Ectodermal cell (in vitro differentiated cells): ENCODE results near the gene PCDHA4.
A peak's percentile ranks its signal among the peaks of the same experiment; 100 is the strongest.
"Not testable (repeated sequence)": the region's sequence is repeated elsewhere in the genome, so short reads cannot be mapped to it uniquely, and the experiment has no call there.

Experiments
- H3K27ac ChIP-seq: 2 replicates; pipeline ENCODE4 v1.7.0; 2013; ENCODE audit warnings: mild to moderate bottlenecking, low read depth, low read length; ENCODE audit not compliant: insufficient read depth, poor library complexity, severe bottlenecking
- H3K27me3 ChIP-seq: 2 replicates; pipeline ENCODE4 v1.7.0; 2013; ENCODE audit warnings: mild to moderate bottlenecking, low read length; ENCODE audit not compliant: insufficient read depth, control insufficient read depth, poor library complexity, severe bottlenecking
- H3K36me3 ChIP-seq: one replicate; pipeline ENCODE4 v1.7.0; 2013; ENCODE audit warnings: low read length; ENCODE audit not compliant: control insufficient read depth, insufficient read depth
- H3K4me1 ChIP-seq: one replicate; pipeline ENCODE4 v1.7.0; 2013; ENCODE audit warnings: low read length; ENCODE audit not compliant: control insufficient read depth, insufficient read depth
- H3K4me3 ChIP-seq: 2 replicates; pipeline ENCODE4 v1.7.0; 2013; ENCODE audit warnings: low read depth, low read length, control low read depth; ENCODE audit not compliant: insufficient read depth
- H3K9me3 ChIP-seq: 2 replicates; pipeline ENCODE4 v1.7.0; 2013; ENCODE audit warnings: mild to moderate bottlenecking, low read length, moderate library complexity; ENCODE audit not compliant: control insufficient read depth
- WGBS, 2 experiments: methylation state at CpG; one replicate each; pipeline ENCODE4 v1.1.7; 2013; ENCODE audit warnings: missing lambda C conversion rate in 2 of 2; 5-methylcytosine and 5-hydroxymethylcytosine counted together

The PCDHA4 gene

DNA sequence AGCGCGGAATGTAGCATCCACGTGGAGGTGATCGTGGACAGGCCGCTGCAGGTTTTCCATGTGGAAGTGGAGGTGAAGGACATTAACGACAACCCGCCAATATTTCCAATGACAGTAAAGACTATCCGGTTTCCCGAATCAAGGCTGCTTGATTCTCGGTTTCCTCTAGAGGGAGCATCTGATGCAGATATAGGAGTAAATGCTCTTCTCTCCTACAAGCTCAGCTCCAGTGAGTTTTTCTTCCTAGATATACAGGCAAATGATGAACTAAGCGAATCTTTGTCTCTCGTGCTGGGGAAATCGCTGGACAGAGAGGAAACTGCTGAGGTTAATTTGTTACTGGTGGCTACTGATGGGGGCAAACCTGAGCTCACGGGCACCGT, 11.6 kb upstream of the PCDHA4 start:
- no peak overlapping the region for H3K27ac ChIP-seq
- no peaks in the 10 kb centered on the region for H3K27me3 ChIP-seq
- no peaks in the 10 kb centered on the region for H3K9me3 ChIP-seq
- peaks cover 9% of the 10 kb centered on the region for H3K36me3 ChIP-seq
- H3K4me3 ChIP-seq = peak overlapping the region; percentile 7
- 75 to 82% methylated on average over 15 of the region's 15 CpGs for WGBS, 2 experiments
- no peaks in the 10 kb centered on the region for H3K4me1 ChIP-seq

DNA sequence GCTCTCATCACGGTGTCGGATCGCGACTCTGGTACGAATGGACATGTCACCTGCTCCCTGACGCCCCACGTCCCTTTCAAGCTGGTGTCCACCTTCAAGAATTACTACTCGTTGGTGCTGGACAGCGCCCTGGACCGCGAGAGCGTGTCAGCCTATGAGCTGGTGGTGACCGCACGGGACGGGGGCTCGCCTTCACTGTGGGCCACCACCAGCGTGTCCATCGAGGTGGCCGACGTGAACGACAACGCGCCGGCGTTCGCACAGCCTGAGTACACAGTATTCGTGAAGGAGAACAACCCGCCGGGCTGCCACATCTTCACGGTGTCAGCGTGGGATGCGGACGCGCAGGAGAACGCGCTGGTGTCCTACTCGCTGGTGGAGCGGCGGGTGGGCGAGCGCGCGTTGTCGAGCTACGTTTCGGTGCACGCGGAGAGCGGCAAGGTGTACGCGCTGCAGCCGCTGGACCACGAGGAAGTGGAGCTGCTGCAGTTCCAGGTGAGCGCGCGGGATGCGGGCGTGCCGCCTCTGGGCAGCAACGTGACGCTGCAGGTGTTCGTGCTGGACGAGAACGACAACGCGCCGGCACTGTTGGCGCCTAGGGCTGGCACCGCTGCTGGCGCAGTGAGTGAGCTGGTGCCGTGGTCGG, 10.7 kb upstream of the PCDHA4 start:
- not testable (repeated sequence) for H3K36me3 ChIP-seq, H3K4me1 ChIP-seq, H3K27me3 ChIP-seq, H3K4me3 ChIP-seq, H3K9me3 ChIP-seq, H3K27ac ChIP-seq
- WGBS, 2 experiments = 97% methylated on average over 72 of the region's 72 CpGs

DNA sequence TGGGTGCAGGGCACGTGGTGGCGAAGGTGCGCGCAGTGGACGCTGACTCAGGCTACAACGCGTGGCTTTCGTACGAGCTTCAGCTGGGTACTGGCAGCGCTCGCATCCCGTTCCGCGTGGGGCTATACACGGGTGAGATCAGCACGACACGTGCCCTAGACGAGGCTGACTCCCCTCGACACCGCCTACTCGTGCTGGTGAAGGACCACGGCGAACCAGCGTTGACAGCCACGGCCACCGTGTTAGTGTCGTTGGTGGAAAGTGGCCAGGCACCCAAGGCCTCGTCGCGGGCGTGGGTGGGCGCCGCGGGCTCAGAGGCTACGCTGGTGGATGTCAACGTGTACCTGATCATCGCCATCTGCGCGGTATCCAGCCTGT, 10.2 kb upstream of the PCDHA4 start:
- peaks cover 9% of the 10 kb centered on the region for H3K36me3 ChIP-seq
- 96 to 97% methylated on average over 39 of the region's 39 CpGs for WGBS, 2 experiments
- H3K4me3 ChIP-seq = no peak overlapping the region
- H3K9me3 ChIP-seq = no peaks in the 10 kb centered on the region
- H3K4me1 ChIP-seq = no peaks in the 10 kb centered on the region
- no peak overlapping the region for H3K27ac ChIP-seq
- H3K27me3 ChIP-seq = no peaks in the 10 kb centered on the region

DNA sequence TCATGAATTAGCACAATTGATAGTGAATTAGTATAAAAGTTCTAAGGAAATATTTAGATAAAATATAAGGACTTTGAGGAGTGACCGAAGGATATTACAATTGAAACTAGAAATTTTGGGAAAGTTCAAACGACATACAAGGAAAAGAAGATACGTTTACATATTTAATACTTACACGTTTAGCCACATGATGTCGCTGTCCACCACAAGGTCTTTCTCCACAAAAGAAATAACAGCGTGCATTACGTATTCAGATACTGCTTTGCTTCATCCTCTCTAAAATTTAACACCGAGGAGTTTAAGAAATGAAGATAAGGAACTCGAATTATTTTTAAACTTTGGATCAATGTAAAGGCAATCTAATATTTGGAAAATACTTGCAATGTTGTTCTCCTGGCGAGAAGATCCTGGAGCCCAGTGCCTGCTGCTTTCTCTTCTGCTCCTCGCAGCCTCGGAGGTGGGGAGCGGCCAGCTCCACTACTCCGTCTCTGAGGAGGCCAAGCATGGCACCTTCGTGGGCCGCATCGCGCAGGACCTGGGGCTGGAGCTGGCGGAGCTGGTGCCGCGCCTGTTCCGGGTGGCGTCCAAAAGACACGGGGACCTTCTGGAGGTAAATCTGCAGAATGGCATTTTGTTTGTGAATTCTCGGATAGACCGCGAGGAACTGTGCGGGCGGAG, 5.9 kb upstream of the PCDHA4 start, which contains the start of gene PCDHA3:
Gene PCDHA3, plus strand, starts transcription at position 242 of the 678 bp plus-strand sequence.
- Histone ChIP-seq H3K4me1 (no peaks in the 10 kb centered on the region), H3K27ac (no peak within 1 kb of the TSS), H3K4me3 (no peak within 1 kb of the TSS), H3K36me3 (peaks cover 3% of the 10 kb centered on the region), H3K9me3 (no peaks in the 10 kb centered on the region), H3K27me3 (no peaks in the 10 kb centered on the region)
- WGBS, 2 experiments = 95 to 96% methylated on average over 29 of the region's 29 CpGs

DNA sequence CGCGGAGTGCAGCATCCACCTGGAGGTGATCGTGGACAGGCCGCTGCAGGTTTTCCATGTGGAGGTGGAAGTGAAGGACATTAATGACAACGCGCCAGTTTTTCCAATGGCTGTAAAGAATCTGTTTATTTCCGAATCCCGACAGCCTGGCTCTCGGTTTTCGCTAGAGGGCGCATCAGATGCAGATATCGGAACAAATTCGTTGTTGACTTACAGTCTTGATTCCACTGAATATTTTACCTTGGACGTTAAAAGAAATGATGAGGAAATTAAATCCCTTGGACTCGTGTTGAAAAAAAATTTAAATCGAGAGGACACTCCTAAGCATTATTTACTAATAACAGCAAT, 5.4 kb upstream of the PCDHA4 start:
- WGBS, 2 experiments = 96 to 97% methylated on average over 16 of the region's 16 CpGs
- H3K27ac ChIP-seq = no peak overlapping the region

DNA sequence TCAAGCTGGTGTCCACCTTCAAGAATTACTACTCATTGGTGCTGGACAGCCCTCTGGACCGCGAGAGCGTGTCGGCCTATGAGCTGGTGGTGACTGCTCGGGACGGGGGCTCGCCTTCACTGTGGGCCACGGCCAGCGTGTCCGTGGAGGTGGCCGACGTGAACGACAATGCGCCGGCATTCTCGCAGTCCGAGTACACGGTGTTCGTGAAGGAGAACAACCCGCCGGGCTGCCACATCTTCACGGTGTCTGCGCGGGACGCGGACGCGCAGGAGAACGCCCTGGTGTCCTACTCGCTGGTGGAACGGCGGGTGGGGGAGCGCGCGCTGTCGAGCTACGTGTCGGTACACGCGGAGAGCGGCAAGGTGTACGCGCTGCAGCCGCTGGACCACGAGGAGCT, 4.5 kb upstream of the PCDHA4 start:
- not testable (repeated sequence) for H3K27me3 ChIP-seq, H3K27ac ChIP-seq, H3K36me3 ChIP-seq, H3K4me3 ChIP-seq, H3K9me3 ChIP-seq, H3K4me1 ChIP-seq
- WGBS, 2 experiments = 97% methylated on average over 45 of the region's 45 CpGs

More for the DNA sequence above, 5.4 kb upstream of the PCDHA4 start:
- H3K4me1 ChIP-seq = no peaks in the 10 kb centered on the region
- no peaks in the 10 kb centered on the region for H3K9me3 ChIP-seq
- no peaks in the 10 kb centered on the region for H3K27me3 ChIP-seq
- no peaks in the 10 kb centered on the region for H3K36me3 ChIP-seq
- H3K4me3 ChIP-seq = no peak overlapping the region

DNA sequence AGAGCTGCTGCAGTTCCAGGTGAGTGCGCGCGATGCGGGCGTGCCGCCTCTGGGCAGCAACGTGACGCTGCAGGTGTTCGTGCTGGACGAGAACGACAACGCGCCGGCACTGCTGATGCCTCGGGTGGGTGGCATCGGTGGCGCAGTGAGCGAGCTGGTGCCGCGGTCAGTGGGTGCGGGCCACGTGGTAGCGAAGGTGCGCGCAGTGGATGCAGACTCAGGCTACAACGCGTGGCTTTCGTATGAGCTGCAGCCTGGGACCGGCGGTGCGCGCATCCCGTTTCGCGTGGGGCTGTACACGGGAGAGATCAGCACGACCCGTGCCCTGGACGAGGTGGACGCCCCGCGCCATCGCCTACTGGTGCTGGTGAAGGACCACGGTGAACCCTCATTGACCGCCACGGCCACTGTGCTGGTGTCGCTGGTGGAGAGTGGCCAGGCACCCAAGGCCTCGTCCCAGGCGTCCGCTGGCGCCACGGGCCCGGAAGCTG, 4.0 kb upstream of the PCDHA4 start:
- 95 to 96% methylated on average over 53 of the region's 53 CpGs for WGBS, 2 experiments
- Histone ChIP-seq H3K4me3 (no peak overlapping the region), H3K4me1 (no peaks in the 10 kb centered on the region), H3K9me3 (no peaks in the 10 kb centered on the region), H3K27me3 (no peaks in the 10 kb centered on the region), H3K27ac (no peak overlapping the region), H3K36me3 (no peaks in the 10 kb centered on the region)

DNA sequence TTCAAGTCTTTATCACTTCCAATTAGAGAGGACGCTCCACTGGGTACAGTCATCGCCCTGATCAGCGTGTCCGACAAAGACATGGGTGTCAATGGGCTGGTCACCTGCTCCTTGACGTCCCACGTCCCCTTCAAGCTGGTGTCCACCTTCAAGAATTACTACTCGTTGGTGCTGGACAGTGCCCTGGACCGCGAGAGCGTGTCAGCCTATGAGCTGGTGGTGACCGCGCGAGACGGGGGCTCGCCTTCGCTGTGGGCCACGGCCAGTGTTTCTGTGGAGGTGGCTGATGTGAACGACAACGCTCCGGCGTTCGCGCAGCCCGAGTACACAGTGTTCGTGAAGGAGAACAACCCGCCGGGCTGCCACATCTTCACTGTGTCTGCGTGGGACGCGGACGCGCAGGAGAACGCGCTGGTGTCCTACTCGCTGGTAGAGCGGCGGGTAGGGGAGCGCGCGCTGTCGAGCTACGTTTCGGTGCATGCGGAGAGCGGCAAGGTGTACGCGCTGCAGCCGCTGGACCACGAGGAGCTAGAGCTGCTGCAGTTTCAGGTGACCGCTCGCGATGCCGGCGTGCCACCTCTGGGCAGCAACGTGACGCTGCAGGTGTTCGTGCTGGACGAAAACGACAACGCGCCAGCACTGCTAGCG, 1.5 kb downstream of the PCDHA4 start:
- 96 to 97% methylated on average over 62 of the region's 62 CpGs for WGBS, 2 experiments
- not testable (repeated sequence) for H3K27me3 ChIP-seq, H3K4me3 ChIP-seq, H3K27ac ChIP-seq, H3K9me3 ChIP-seq, H3K4me1 ChIP-seq, H3K36me3 ChIP-seq

DNA sequence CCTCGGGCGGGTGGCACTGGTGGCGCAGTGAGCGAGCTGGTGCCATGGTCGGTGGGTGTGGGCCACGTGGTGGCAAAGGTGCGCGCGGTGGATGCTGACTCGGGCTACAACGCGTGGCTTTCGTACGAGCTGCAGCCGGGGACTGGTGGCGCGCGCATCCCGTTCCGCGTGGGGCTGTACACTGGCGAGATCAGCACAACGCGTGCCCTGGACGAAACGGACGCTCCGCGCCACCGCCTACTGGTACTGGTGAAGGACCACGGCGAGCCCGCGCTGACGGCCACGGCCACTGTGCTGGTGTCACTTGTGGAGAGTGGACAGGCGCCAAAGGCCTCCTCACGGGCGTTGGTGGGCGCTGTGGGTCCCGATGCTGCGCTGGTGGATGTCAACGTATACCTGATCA, 2.0 kb downstream of the PCDHA4 start:
- Histone ChIP-seq H3K4me1 (no peaks in the 10 kb centered on the region), H3K36me3 (no peaks in the 10 kb centered on the region), H3K27ac (no peak overlapping the region), H3K4me3 (no peak overlapping the region), H3K27me3 (no peaks in the 10 kb centered on the region), H3K9me3 (no peaks in the 10 kb centered on the region)
- 95 to 96% methylated on average over 43 of the region's 43 CpGs for WGBS, 2 experiments

DNA sequence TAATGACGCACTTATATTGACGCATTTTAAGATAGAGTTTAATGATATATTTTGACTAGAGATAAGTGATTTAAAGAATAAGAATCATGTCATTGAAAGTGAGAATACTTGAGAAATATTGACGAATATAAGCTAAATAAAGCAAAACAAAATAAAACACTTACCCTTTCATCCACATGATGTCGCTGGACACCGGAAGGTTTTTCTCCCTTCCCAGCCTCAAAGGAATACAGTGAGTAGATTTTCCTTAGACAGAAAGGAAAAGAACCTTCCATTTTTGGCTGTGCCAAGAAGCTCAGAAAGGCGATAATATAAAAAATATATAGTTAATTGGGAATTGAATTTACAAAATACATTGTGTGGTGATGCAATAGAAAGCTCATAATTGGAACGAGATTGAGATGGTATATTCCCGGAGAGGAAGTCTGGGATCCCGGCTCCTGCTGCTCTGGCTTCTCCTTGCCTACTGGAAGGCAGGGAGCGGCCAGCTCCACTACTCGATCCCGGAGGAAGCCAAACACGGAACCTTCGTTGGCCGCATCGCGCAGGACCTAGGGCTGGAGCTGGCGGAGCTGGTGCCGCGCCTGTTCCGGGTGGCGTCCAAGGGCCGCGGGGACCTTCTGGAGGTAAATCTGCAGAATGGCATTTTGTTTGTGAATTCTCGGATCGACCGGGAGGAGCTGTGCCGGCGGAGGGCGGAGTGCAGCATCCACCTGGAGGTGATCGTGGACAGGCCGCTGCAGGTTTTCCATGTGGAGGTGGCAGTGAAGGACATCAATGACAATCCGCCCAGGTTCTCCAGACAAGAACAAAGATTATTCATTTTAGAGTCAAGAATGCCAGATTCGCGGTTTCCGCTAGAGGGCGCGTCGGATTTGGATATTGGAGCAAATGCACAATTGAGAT, 14.8 kb downstream of the PCDHA4 start, which contains the start of gene PCDHA5:
Gene PCDHA5, plus strand, starts transcription at position 239 of the 906 bp plus-strand sequence.
- 91 to 92% methylated on average over 38 to 39 of the region's 39 CpGs for WGBS, 2 experiments
- Histone ChIP-seq H3K9me3 (no peaks in the 10 kb centered on the region), H3K27me3 (no peaks in the 10 kb centered on the region), H3K4me3 (no peak within 1 kb of the TSS), H3K36me3 (no peaks in the 10 kb centered on the region), H3K4me1 (no peaks in the 10 kb centered on the region), H3K27ac (no peak within 1 kb of the TSS)
